ENCODE measurements around the gene SRL. TPM values are rescaled to one million over a fixed set of nuclear protein-coding genes. Genes with fewer than 3 reads are reported as not detected.

The SRL gene
- total and polyA plus RNA-seq, 2 of the 8 experiments (the other 6 are each of a cell fraction or from before 2014, with no cell fraction given), result 0.05 TPM; not detected in 1

- peak overlapping the region; percentile 99 for H3K18ac ChIP-seq (ENCODE audit: extremely low read depth, low read length)
- FAIRE-seq (no peak), DNase-seq (ENCODE audit: low read depth in 1 of 2, low spot score in 2 of 2) (peak; percentile 82 to 99)
- H3K4ac ChIP-seq (replicated peaks; ENCODE audit: insufficient read length, low read depth, low read length), result peak overlapping the region; percentile 95
- no peak overlapping the region for H3K14ac ChIP-seq (ENCODE audit: insufficient read length)
- peak overlapping the region; percentile 61 for H4K5ac ChIP-seq (ENCODE audit: insufficient read length, low read depth, low read length)
- H3K4me1 ChIP-seq (replicated peaks in 1 of 4; ENCODE audit: control insufficient read depth in 3 of 4, insufficient read depth in 4 of 4, low read length in 3 of 4), result peaks cover 0 to 3% (median 2%) of the 10 kb centered on the region in 4 experiments; a peak in 1 of 7 replicates
- no peak overlapping the region for H2BK15ac ChIP-seq (ENCODE audit: low read length)
- H2AFZ ChIP-seq (ENCODE audit: low read length), result no peak overlapping the region
- peak overlapping the region; percentile 86 for H4K8ac ChIP-seq (ENCODE audit: extremely low read depth, insufficient read depth, low read length)
- no peak overlapping the region for H2AK5ac ChIP-seq (ENCODE audit: low read depth, low read length)
- 1% methylated on average over 63 of the region's 85 CpGs; no CpG with 5 or more reads in 1 of the 2 experiments for WGBS, 2 experiments (ENCODE audit: extremely low coverage in 1 of 2, insufficient coverage in 1 of 2, insufficient read length in 1 of 2, insufficient replicate concordance in 2 of 2, low coverage in 1 of 2, low lambda C conversion rate in 2 of 2, missing lambda C conversion rate in 1 of 2)
- H4K91ac ChIP-seq (replicated peaks; ENCODE audit: insufficient read length, low read length), result peak overlapping the region; percentile 81
- H3K27ac ChIP-seq (ENCODE audit: low read depth, low read length), result peak overlapping the region; percentile 77; the same call in 1 of the 2 replicates
- no peaks in the 10 kb centered on the region for H3K79me1 ChIP-seq (ENCODE audit: low read depth, low read length)
- H3K27me3 ChIP-seq (replicated peaks in 1 of 4; ENCODE audit: control insufficient read depth in 3 of 4, extremely low read depth in 1 of 4, insufficient read depth in 3 of 4, low read length in 3 of 4), result peaks cover 0 to 3% (median 0%) of the 10 kb centered on the region in 4 experiments; a peak in 1 of 7 replicates
- H3K79me2 ChIP-seq (ENCODE audit: control insufficient read depth in 1 of 2, insufficient read depth in 2 of 2, low read length in 2 of 2), result no peaks in the 10 kb centered on the region
- no peaks in the 10 kb centered on the region for H3K36me3 ChIP-seq (ENCODE audit: control insufficient read depth in 2 of 4, insufficient read depth in 4 of 4, low read length in 3 of 4)
- H2BK5ac ChIP-seq (ENCODE audit: low read depth, low read length), result peak overlapping the region; percentile 97; the same call in 1 of the 2 replicates
- peak overlapping the region; percentile 63 to 86 (median 78) for H3K4me3 ChIP-seq (ENCODE audit: extremely low read depth in 1 of 4, insufficient read depth in 2 of 4, low read depth in 3 of 4, low read length in 4 of 4)
- H3K56ac ChIP-seq (replicated peaks; ENCODE audit: insufficient read length, low read depth, low read length), result peak overlapping the region; percentile 88
- peak overlapping the region; percentile 3 to 95 (median 81) for H3K9ac ChIP-seq (replicated peaks in 1 of 4; ENCODE audit: extremely low read depth in 1 of 4, low read depth in 3 of 4, low read length in 3 of 4)
- no peak overlapping the region for H2BK20ac ChIP-seq (ENCODE audit: low read length)
- peak overlapping the region; percentile 44 for H2BK120ac ChIP-seq (replicated peaks; ENCODE audit: low read depth, low read length)
- H4K20me1 ChIP-seq (replicated peaks in 1 of 2; ENCODE audit: control insufficient read depth in 1 of 2, insufficient read depth in 2 of 2, low read length in 2 of 2), result no peaks in the 10 kb centered on the region
- H3K23ac ChIP-seq (ENCODE audit: insufficient read length), result no peak overlapping the region
- POLR2A ChIA-PET (ENCODE audit: partially characterized antibody), result interaction anchor here (0.6 to 1.7 kb wide), 13 partner anchors 9 to 163 kb away, joined by 3 to 6 read pairs (median 3); no protein-coding TSS in a partner anchor
- H3K4me2 ChIP-seq (ENCODE audit: insufficient read depth in 1 of 2, low read depth in 2 of 2, low read length in 2 of 2), result peak overlapping the region; percentile 80 to 89
- H3K9me3 ChIP-seq (ENCODE audit: insufficient read depth in 2 of 2, low read depth in 1 of 2, low read length in 1 of 2), result no peaks in the 10 kb centered on the region
- CTCF ChIA-PET (ENCODE audit: partially characterized antibody), result interaction anchor here (0.7 to 2.2 kb wide), 3 partner anchors 12 to 48 kb away, joined by 3 to 4 read pairs (median 3); no protein-coding TSS in a partner anchor
- peaks cover 9% of the 10 kb centered on the region; the same call in 1 of the 2 replicates for H3K23me2 ChIP-seq (ENCODE audit: low read depth, low read length)
- H2BK12ac ChIP-seq (ENCODE audit: low read depth, low read length), result 0 out of 2 replicates have a peak overlapping the region, but pooled peaks have one; percentile 39
- no peak for TF ChIP-seq EP300 (IDR thresholded peaks at IDR 0.05; ENCODE audit: borderline replicate concordance in 1 of 2, low read depth in 2 of 2, low read length in 2 of 2)
- TF ChIP-seq, protein P1, sequence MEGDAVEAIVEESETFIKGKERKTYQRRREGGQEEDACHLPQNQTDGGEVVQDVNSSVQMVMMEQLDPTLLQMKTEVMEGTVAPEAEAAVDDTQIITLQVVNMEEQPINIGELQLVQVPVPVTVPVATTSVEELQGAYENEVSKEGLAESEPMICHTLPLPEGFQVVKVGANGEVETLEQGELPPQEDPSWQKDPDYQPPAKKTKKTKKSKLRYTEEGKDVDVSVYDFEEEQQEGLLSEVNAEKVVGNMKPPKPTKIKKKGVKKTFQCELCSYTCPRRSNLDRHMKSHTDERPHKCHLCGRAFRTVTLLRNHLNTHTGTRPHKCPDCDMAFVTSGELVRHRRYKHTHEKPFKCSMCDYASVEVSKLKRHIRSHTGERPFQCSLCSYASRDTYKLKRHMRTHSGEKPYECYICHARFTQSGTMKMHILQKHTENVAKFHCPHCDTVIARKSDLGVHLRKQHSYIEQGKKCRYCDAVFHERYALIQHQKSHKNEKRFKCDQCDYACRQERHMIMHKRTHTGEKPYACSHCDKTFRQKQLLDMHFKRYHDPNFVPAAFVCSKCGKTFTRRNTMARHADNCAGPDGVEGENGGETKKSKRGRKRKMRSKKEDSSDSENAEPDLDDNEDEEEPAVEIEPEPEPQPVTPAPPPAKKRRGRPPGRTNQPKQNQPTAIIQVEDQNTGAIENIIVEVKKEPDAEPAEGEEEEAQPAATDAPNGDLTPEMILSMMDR (IDR thresholded peaks at IDR 0.05; ENCODE audit: control extremely low read depth in 1 of 3, insufficient read depth in 1 of 3, low read depth in 1 of 3, low read length in 3 of 3), result peak in 1 of 3 experiments; percentile 14; a peak in 1 of 4 replicates
- no peak for TF ChIP-seq SP1 (IDR thresholded peaks at IDR 0.05; ENCODE audit: low read depth, low read length)
- TF ChIP-seq BACH1 (IDR thresholded peaks at IDR 0.05; ENCODE audit: low read length), result 0 out of 2 replicates have a peak, but pooled peaks have one; percentile 7
- TF ChIP-seq TBP (IDR thresholded peaks at IDR 0.05; ENCODE audit: low read depth, low read length), result 0 out of 2 replicates have a peak, but pooled peaks have one; percentile 53
- TF ChIP-seq KDM4A (IDR thresholded peaks at IDR 0.05; ENCODE audit: low read depth, low read length, severe bottlenecking), result peak; percentile 95
Measured at GRCh38 chr16:4183237-4184037, 58.4 kb downstream of the SRL start.

All from H1 (cell line).